Natural killer cell (primary cell): ENCODE results near the gene IL36RN. TPM values are rescaled to one million over a fixed set of nuclear protein-coding genes. Genes with fewer than 3 reads are reported as not detected.

ENCODE experiments used
- ATAC-seq, 3 donors: fragments of 150-1000 bp in 2 of 3; fragments of 200-7000 bp in 1 of 3; cut with Tn5 transposase; 1 replicate in 1 of 3; 2 replicates in 2 of 3; pipeline ENCODE4 v1.10.0; 2021; ENCODE audit warnings: mild to moderate bottlenecking in 2 of 3, moderate library complexity in 2 of 3
- DNase-seq, 2 donors: peaks; one replicate each; pipeline versions ENCODE4 v3.0.0 to v3.0.0-alpha.2; 2013 to 2021; ENCODE audit warnings: mixed read lengths in 1 of 2
- H3K27ac ChIP-seq: one replicate; pipeline ENCODE4 v1.5.1; 2013; ENCODE audit warnings: mild to moderate bottlenecking, low read length
- H3K27me3 ChIP-seq: one replicate; pipeline ENCODE4 v1.6.1; 2013; ENCODE audit warnings: low read length; ENCODE audit not compliant: control insufficient read depth, insufficient read depth
- H3K36me3 ChIP-seq: one replicate; pipeline ENCODE4 v1.6.1; 2013; ENCODE audit warnings: low read length; ENCODE audit not compliant: control insufficient read depth, insufficient read depth
- H3K4me1 ChIP-seq: one replicate; pipeline ENCODE4 v1.6.1; 2013; ENCODE audit warnings: low read length; ENCODE audit not compliant: control insufficient read depth, insufficient read depth
- H3K4me3 ChIP-seq: one replicate; pipeline ENCODE4 v1.5.1; 2013; ENCODE audit warnings: low read length
- H3K9me3 ChIP-seq: one replicate; pipeline ENCODE4 v1.6.1; 2013; ENCODE audit warnings: low read length; ENCODE audit not compliant: control insufficient read depth, insufficient read depth
- H3K27ac Mint-ChIP-seq, 2 donors: one replicate each; pipeline ENCODE4 v1.8.0; 2022; ENCODE audit warnings: mild to moderate bottlenecking in 2 of 2, mixed read lengths in 2 of 2, moderate library complexity in 1 of 2
- H3K27me3 Mint-ChIP-seq, 2 donors: one replicate each; pipeline ENCODE4 v1.8.0; 2022; ENCODE audit warnings: low read depth in 2 of 2, mixed read lengths in 2 of 2
- H3K36me3 Mint-ChIP-seq: one replicate; pipeline ENCODE4 v1.8.0; 2022; ENCODE audit warnings: mixed read lengths
- H3K4me1 Mint-ChIP-seq, 2 donors: one replicate each; pipeline ENCODE4 v1.8.0; 2022; ENCODE audit warnings: mixed read lengths in 2 of 2
- H3K4me3 Mint-ChIP-seq: one replicate; pipeline ENCODE4 v1.8.0; 2022; ENCODE audit warnings: mild to moderate bottlenecking, moderate library complexity, mixed read lengths
- H3K9me3 Mint-ChIP-seq, 2 donors: one replicate each; pipeline ENCODE4 v1.8.0; 2022; ENCODE audit warnings: mixed read lengths in 2 of 2
- WGBS: methylation state at CpG from one replicate; pipeline ENCODE4 v1.1.7; 2013; ENCODE audit warnings: missing lambda C conversion rate; ENCODE audit not compliant: insufficient coverage; 5-methylcytosine and 5-hydroxymethylcytosine counted together
- intact Hi-C: fragments of 100-400 bp; cut with micrococcal nuclease; formaldehyde crosslinking; loops from one replicate; pipeline ENCODE4 v1.14.2; 2022
- total RNA-seq, 4 donors: library from RNA; stranded (reverse); fragments of 120-200 nt in 1 of 4; gene quantifications; one replicate each; pipeline versions ENCODE4 v1.2.3 to v1.2.4, GENCODE V29; 2013 to 2022
- TF ChIP-seq, protein P1 (sequence below): fragments of 200-600 bp; IDR thresholded peaks from one replicate; pipeline ENCODE4 v1.8.0; 2022; ENCODE audit warnings: antibody characterized with exemption

Gene IL36RN
- total RNA-seq, 3 donors from 2014 or later (not counting 1 experiment from before 2014, with no cell fraction given) = not detected

DNA sequence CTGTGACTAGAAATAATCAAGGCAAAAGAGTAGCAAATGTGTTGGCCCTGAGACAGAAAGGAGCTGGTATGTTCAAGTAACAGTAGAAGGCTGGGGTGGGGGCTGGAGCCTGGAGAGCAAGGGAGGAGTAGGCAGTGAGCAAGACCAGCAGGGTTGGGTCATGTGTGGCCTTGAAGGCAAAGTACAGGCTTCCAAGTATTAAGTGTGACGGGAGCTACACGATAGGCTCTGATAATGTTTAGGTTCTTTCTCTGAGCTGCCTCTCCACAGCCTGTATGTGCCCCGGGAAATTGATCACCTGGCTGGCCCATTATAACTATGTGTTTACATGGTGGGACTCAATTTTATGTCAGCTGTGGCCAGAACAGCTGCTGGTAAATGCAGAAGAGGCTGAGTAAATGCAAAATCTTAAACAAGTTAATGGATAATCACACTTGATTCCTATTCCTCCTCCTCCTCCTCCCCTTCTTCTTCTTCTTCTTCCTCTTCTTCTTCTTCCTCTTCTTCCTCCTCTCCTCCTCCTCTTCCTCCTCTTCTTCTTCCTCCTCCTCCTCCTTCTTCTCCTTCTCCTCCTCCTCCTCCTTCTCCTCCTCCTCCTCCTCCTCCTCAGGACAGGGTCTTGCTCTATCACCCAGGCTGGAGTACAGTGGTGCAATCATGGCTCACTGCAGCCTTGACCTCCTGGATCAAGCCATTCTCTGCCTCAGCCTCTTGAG is 18.1 kb downstream of the IL36RN start:
- H3K36me3 ChIP-seq = no peaks in the 10 kb centered on the region
- no peak overlapping the region for H3K4me3 Mint-ChIP-seq
- H3K9me3 Mint-ChIP-seq = no peaks in the 10 kb centered on the region
- H3K4me1 ChIP-seq = peaks cover 11% of the 10 kb centered on the region
- DNase-seq = no peak
- no peaks in the 10 kb centered on the region for H3K36me3 Mint-ChIP-seq
- no peak overlapping the region for H3K4me3 ChIP-seq
- ATAC-seq = no peak
- TF ChIP-seq, protein P1, sequence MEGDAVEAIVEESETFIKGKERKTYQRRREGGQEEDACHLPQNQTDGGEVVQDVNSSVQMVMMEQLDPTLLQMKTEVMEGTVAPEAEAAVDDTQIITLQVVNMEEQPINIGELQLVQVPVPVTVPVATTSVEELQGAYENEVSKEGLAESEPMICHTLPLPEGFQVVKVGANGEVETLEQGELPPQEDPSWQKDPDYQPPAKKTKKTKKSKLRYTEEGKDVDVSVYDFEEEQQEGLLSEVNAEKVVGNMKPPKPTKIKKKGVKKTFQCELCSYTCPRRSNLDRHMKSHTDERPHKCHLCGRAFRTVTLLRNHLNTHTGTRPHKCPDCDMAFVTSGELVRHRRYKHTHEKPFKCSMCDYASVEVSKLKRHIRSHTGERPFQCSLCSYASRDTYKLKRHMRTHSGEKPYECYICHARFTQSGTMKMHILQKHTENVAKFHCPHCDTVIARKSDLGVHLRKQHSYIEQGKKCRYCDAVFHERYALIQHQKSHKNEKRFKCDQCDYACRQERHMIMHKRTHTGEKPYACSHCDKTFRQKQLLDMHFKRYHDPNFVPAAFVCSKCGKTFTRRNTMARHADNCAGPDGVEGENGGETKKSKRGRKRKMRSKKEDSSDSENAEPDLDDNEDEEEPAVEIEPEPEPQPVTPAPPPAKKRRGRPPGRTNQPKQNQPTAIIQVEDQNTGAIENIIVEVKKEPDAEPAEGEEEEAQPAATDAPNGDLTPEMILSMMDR = no peak
- WGBS = 96% methylated on average over 3 of the region's 3 CpGs
- H3K27ac Mint-ChIP-seq = no peak overlapping the region
- H3K4me1 Mint-ChIP-seq = peaks cover 6 to 7% of the 10 kb centered on the region in 2 donors
- no peaks in the 10 kb centered on the region for H3K27me3 ChIP-seq
- H3K27ac ChIP-seq = no peak overlapping the region
- H3K27me3 Mint-ChIP-seq = peaks cover 0 to 4% of the 10 kb centered on the region in 2 donors
- intact Hi-C loops = no loop called here
- H3K9me3 ChIP-seq = no peaks in the 10 kb centered on the region

DNA sequence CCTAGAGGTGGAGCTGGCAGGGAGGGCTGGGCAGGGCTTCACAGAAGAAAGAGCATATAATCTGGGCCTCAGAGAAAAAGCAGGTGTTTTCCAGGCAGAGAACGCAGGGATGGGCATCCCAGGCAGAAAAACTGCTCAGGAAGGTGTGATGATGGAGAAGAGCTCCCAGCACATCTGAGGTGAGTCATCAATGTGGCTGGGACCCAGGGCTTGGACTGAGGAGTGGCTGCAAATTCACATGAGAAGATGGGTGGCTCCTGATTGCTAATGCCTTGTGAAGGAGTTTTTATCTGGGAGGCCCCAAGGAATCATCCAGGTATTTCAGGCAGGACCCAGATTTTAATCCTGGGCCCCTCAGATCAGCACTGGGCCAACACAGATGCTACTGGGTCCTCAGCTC is 18.9 kb downstream of the IL36RN start:
- Mint-ChIP-seq H3K36me3 (no peaks in the 10 kb centered on the region), H3K4me1 (peaks cover 6 to 7% of the 10 kb centered on the region in 2 donors), H3K27ac (no peak overlapping the region), H3K9me3 (no peaks in the 10 kb centered on the region), H3K27me3 (peaks cover 0 to 4% of the 10 kb centered on the region in 2 donors), H3K4me3 (no peak overlapping the region)
- H3K27ac ChIP-seq = no peak overlapping the region
- no peaks in the 10 kb centered on the region for H3K9me3 ChIP-seq
- H3K36me3 ChIP-seq = no peaks in the 10 kb centered on the region
- DNase-seq = no peak
- peaks cover 11% of the 10 kb centered on the region for H3K4me1 ChIP-seq
- no peaks in the 10 kb centered on the region for H3K27me3 ChIP-seq
- H3K4me3 ChIP-seq = no peak overlapping the region
- no peak for ATAC-seq
- TF ChIP-seq, protein P1 = no peak
- intact Hi-C loops = no loop called here
- WGBS = 65% methylated on average over 1 of the region's 1 CpG

DNA sequence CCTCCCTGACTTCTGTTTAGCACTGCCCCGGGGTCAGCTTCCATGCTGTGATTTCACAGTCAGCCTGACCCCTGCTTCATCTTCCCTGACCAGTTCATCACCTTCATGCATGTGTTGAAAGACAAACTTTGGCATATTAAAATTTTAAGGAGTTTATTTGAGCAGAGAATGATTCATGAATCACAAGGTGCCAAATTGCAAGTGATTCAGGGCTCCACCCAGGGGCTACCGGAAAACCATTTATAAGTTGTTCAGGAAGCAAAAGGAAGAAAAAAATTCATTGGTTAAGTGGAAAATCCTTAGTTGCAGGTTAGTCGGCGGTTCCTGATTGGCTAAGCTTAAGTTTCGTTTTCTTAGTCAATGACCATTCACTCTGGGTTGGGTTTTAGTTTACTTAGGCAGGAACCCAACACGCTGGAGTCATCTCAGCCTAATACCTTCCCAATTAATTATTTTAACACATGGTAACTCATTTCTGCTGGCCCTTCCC is 19.4 kb downstream of the IL36RN start:
- TF ChIP-seq, protein P1 = no peak
- intact Hi-C loops = no loop called here
- Histone ChIP-seq H3K27me3 (no peaks in the 10 kb centered on the region), H3K4me3 (no peak overlapping the region), H3K27ac (no peak overlapping the region), H3K4me1 (peaks cover 11% of the 10 kb centered on the region), H3K9me3 (no peaks in the 10 kb centered on the region), H3K36me3 (no peaks in the 10 kb centered on the region)
- Mint-ChIP-seq H3K36me3 (no peaks in the 10 kb centered on the region), H3K4me3 (no peak overlapping the region), H3K9me3 (no peaks in the 10 kb centered on the region), H3K27me3 (peaks cover 0 to 4% of the 10 kb centered on the region in 2 donors), H3K27ac (no peak overlapping the region), H3K4me1 (peaks cover 6 to 7% of the 10 kb centered on the region in 2 donors)
- ATAC-seq (no peak), DNase-seq (no peak)
- WGBS = 87% methylated on average over 6 of the region's 6 CpGs
